Measurements from ENCODE around the gene MDK. TPM values are rescaled to one million over a fixed set of nuclear protein-coding genes. Genes with fewer than 3 reads are reported as not detected.

MDK gene
- total and polyA plus RNA-seq, 2 of the 4 experiments (the other 2 are of a cell fraction), result 25.8 to 377 TPM

GRCh38 chr11:46387919-46388618 is 6.6 kb downstream of the MDK start:
- Histone ChIP-seq H2BK5ac (ENCODE audit: low read depth, low read length, poor library complexity, severe bottlenecking) (no peak overlapping the region), H3K9me3 (ENCODE audit: control insufficient read depth, insufficient read depth, low read length) (no peaks in the 10 kb centered on the region), H4K91ac (ENCODE audit: insufficient read depth, low read depth, low read length) (no peak overlapping the region), H3K27me3 (ENCODE audit: control insufficient read depth, insufficient read depth, low read length) (peaks cover 33% of the 10 kb centered on the region), H3K36me3 (ENCODE audit: control insufficient read depth, insufficient read depth, low read length) (no peaks in the 10 kb centered on the region), H4K8ac (ENCODE audit: low read depth in 2 of 2, low read length in 2 of 2) (no peak overlapping the region), H3K79me1 (ENCODE audit: low read depth in 1 of 2, low read length in 2 of 2) (peaks cover 0 to 5% of the 10 kb centered on the region in 2 experiments; a peak in 2 of 4 replicates), H2BK20ac (ENCODE audit: low read depth, low read length) (no peak overlapping the region), H4K5ac (ENCODE audit: low read depth, low read length) (no peak overlapping the region), H3K56ac (ENCODE audit: extremely low read depth, insufficient read depth, low read length) (no peak overlapping the region), H2BK15ac (ENCODE audit: low read depth, low read length) (no peak overlapping the region), H3K4me2 (ENCODE audit: low read depth, low read length) (no peak overlapping the region), H2BK120ac (ENCODE audit: low read depth, low read length) (no peak overlapping the region), H3K9ac (ENCODE audit: low read depth, low read length) (no peak overlapping the region), H3K23ac (ENCODE audit: low read depth, low read length) (no peak overlapping the region), H2AFZ (replicated peaks; ENCODE audit: low read length, poor library complexity) (peak overlapping the region; percentile 79), H3K9me1 (ENCODE audit: insufficient read depth, low read length) (0 out of 2 replicates have a peak, but pooled peaks cover 5% of the 10 kb centered on the region), H3K18ac (ENCODE audit: low read depth, low read length) (no peak overlapping the region), H3K4me3 (ENCODE audit: insufficient read depth, low read depth, low read length) (no peak overlapping the region), H2AK5ac (ENCODE audit: low read depth, low read length) (no peak overlapping the region), H3K4me1 (ENCODE audit: control insufficient read depth, insufficient read depth, low read length) (peaks cover 8% of the 10 kb centered on the region; the same call in 1 of the 2 replicates), H3K27ac (ENCODE audit: insufficient read depth, low read length) (no peak overlapping the region), H3K14ac (replicated peaks; ENCODE audit: low read depth, low read length) (no peak overlapping the region), H3K4ac (ENCODE audit: low read depth, low read length) (no peak overlapping the region), H4K20me1 (ENCODE audit: insufficient read depth, low read length) (peaks cover 14% of the 10 kb centered on the region), H2AK9ac (replicated peaks; ENCODE audit: low read depth, low read length, poor library complexity) (peak overlapping the region; percentile 51)
- BruUV-seq (replicated peaks), result no TSS peak
- intact Hi-C loops (cut with micrococcal nuclease) (loop anchor here (10.0 kb wide), 1 partner anchor 297 kb away; no protein-coding TSS in a partner anchor), dilution Hi-C loops (cut with HindIII; ENCODE audit: low sequenced_read_pairs, unreplicated experiment) (no loop called here), in situ Hi-C loops (cut with MboI; ENCODE audit: low sequenced_read_pairs) (no loop called here)
- ChIA-PET POLR2A (ENCODE audit: unreplicated experiment) (interaction anchor here (0.5 kb wide), 1 partner anchor 270 kb away, joined by 9 read pairs; no protein-coding TSS in a partner anchor), CTCF (interaction anchor here (0.7 to 2.3 kb wide), 5 partner anchors 134 to 230 kb away, joined by 3 to 12 read pairs (median 3); no protein-coding TSS in a partner anchor)
- ATAC-seq (ENCODE audit: low read depth), result no peak
- 40% methylated on average over 3 of the region's 24 CpGs; no CpG with 5 or more reads in 1 of the 2 experiments for WGBS, 2 experiments (ENCODE audit: extremely low coverage in 2 of 2, insufficient read length in 1 of 2)
- DNase-seq, result no peak
- TF ChIP-seq, protein P1, sequence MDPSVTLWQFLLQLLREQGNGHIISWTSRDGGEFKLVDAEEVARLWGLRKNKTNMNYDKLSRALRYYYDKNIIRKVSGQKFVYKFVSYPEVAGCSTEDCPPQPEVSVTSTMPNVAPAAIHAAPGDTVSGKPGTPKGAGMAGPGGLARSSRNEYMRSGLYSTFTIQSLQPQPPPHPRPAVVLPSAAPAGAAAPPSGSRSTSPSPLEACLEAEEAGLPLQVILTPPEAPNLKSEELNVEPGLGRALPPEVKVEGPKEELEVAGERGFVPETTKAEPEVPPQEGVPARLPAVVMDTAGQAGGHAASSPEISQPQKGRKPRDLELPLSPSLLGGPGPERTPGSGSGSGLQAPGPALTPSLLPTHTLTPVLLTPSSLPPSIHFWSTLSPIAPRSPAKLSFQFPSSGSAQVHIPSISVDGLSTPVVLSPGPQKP (IDR thresholded peaks at IDR 0.05; ENCODE audit: borderline replicate concordance, low read depth, low read length), result no peak
- TF ChIP-seq SMC3 (IDR thresholded peaks at IDR 0.05; ENCODE audit: low read depth, low read length) (no peak), CEBPB (IDR thresholded peaks at IDR 0.05; ENCODE audit: low read depth, low read length) (no peak), BHLHE40 (IDR thresholded peaks at IDR 0.05; ENCODE audit: low read depth, low read length) (no peak), RFX5 (IDR thresholded peaks at IDR 0.05; ENCODE audit: low read depth, low read length) (no peak), MXI1 (IDR thresholded peaks at IDR 0.05; ENCODE audit: borderline replicate concordance, low read depth, low read length) (no peak), MAFK (IDR thresholded peaks at IDR 0.05; ENCODE audit: low read depth, low read length) (no peak), RCOR1 (IDR thresholded peaks at IDR 0.05; ENCODE audit: insufficient replicate concordance, low read length) (no peak), POLR2A (IDR thresholded peaks at IDR 0.05; ENCODE audit: low read depth, low read length) (no peak), NFE2L2 (IDR thresholded peaks at IDR 0.05; ENCODE audit: low read depth, low read length) (no peak), FOS (IDR thresholded peaks at IDR 0.05; ENCODE audit: low read depth, low read length) (no peak), RAD21 (IDR thresholded peaks at IDR 0.05; ENCODE audit: low read length) (no peak), MAZ (IDR thresholded peaks at IDR 0.05; ENCODE audit: borderline replicate concordance, low read depth, low read length) (no peak)
- TF ChIP-seq, protein P2, sequence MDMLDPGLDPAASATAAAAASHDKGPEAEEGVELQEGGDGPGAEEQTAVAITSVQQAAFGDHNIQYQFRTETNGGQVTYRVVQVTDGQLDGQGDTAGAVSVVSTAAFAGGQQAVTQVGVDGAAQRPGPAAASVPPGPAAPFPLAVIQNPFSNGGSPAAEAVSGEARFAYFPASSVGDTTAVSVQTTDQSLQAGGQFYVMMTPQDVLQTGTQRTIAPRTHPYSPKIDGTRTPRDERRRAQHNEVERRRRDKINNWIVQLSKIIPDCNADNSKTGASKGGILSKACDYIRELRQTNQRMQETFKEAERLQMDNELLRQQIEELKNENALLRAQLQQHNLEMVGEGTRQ (IDR thresholded peaks at IDR 0.05; ENCODE audit: low read depth, low read length), result no peak
- TF ChIP-seq, protein P3, sequence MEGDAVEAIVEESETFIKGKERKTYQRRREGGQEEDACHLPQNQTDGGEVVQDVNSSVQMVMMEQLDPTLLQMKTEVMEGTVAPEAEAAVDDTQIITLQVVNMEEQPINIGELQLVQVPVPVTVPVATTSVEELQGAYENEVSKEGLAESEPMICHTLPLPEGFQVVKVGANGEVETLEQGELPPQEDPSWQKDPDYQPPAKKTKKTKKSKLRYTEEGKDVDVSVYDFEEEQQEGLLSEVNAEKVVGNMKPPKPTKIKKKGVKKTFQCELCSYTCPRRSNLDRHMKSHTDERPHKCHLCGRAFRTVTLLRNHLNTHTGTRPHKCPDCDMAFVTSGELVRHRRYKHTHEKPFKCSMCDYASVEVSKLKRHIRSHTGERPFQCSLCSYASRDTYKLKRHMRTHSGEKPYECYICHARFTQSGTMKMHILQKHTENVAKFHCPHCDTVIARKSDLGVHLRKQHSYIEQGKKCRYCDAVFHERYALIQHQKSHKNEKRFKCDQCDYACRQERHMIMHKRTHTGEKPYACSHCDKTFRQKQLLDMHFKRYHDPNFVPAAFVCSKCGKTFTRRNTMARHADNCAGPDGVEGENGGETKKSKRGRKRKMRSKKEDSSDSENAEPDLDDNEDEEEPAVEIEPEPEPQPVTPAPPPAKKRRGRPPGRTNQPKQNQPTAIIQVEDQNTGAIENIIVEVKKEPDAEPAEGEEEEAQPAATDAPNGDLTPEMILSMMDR (conservative IDR thresholded peaks at IDR 0.05; ENCODE audit: low read depth, low read length), result no peak

Data from IMR-90 (cell line).